ENCODE measurements around the gene ZNF761.
"Not testable (repeated sequence)": the region's sequence is repeated elsewhere in the genome, so short reads cannot be mapped to it uniquely, and the experiment has no call there.

The ZNF761 gene

GRCh38 chr19:53461866-53462265 is 30.1 kb downstream of the ZNF761 start:
- Histone ChIP-seq H3K36me3 (no peaks in the 10 kb centered on the region; the same call in 1 of the 2 replicates), H3K9me3 (ENCODE audit: severe bottlenecking) (peaks cover 9% of the 10 kb centered on the region), H3K27ac (no peak overlapping the region), H3K4me3 (ENCODE audit: low read depth, low read length) (no peak overlapping the region), H3K27me3 (ENCODE audit: insufficient read depth, low read depth, severe bottlenecking) (no peaks in the 10 kb centered on the region)
- TF ChIP-seq CTCF (IDR thresholded peaks at IDR 0.05; ENCODE audit: low read depth, low read length), result no peak
- no peak for DNase-seq

- H3K27ac ChIP-seq, result no peak overlapping the region
- no peak overlapping the region for H3K4me3 ChIP-seq (ENCODE audit: low read depth, low read length)
- TF ChIP-seq CTCF (IDR thresholded peaks at IDR 0.05; ENCODE audit: low read depth, low read length), result no peak
- DNase-seq, result no peak
- peaks cover 3% of the 10 kb centered on the region for H3K9me3 ChIP-seq (ENCODE audit: severe bottlenecking)
- H3K27me3 ChIP-seq (ENCODE audit: insufficient read depth, low read depth, severe bottlenecking), result no peaks in the 10 kb centered on the region
- no peaks in the 10 kb centered on the region; the same call in 1 of the 2 replicates for H3K36me3 ChIP-seq
Observed at GRCh38 chr19:53462861-53463260, 31.1 kb downstream of the ZNF761 start.

- TF ChIP-seq CTCF (IDR thresholded peaks at IDR 0.05; ENCODE audit: low read depth, low read length), result no peak
- Histone ChIP-seq H3K27me3 (ENCODE audit: insufficient read depth, low read depth, severe bottlenecking) (no peaks in the 10 kb centered on the region), H3K27ac (no peak overlapping the region), H3K4me3 (ENCODE audit: low read depth, low read length) (no peak overlapping the region), H3K36me3 (no peaks in the 10 kb centered on the region; the same call in 1 of the 2 replicates), H3K9me3 (ENCODE audit: severe bottlenecking) (peaks cover 3% of the 10 kb centered on the region)
- peak; percentile 18 for DNase-seq
Observed at GRCh38 chr19:53463263-53463662, 31.5 kb downstream of the ZNF761 start.

- Histone ChIP-seq H3K27me3 (ENCODE audit: insufficient read depth, low read depth, severe bottlenecking) (no peaks in the 10 kb centered on the region), H3K36me3 (no peaks in the 10 kb centered on the region), H3K9me3 (ENCODE audit: severe bottlenecking) (no peaks in the 10 kb centered on the region), H3K27ac (no peak overlapping the region), H3K4me3 (ENCODE audit: low read depth, low read length) (peak overlapping the region; percentile 79)
- peak; percentile 20 for DNase-seq
- 0 out of 2 replicates have a peak, but pooled peaks have one; percentile 13 for TF ChIP-seq CTCF (IDR thresholded peaks at IDR 0.05; ENCODE audit: low read depth, low read length)
Observed at GRCh38 chr19:53466726-53467484, 35.1 kb downstream of the ZNF761 start.

- Histone ChIP-seq H3K9me3 (ENCODE audit: severe bottlenecking) (no peaks in the 10 kb centered on the region), H3K36me3 (no peaks in the 10 kb centered on the region), H3K4me3 (ENCODE audit: low read depth, low read length) (peak within 1 kb of the TSS; percentile 79), H3K27ac (peak within 1 kb of the TSS; percentile 84), H3K27me3 (ENCODE audit: insufficient read depth, low read depth, severe bottlenecking) (no peaks in the 10 kb centered on the region)
- TF ChIP-seq CTCF (IDR thresholded peaks at IDR 0.05; ENCODE audit: low read depth, low read length), result no peak
- peak; percentile 95 for DNase-seq
Observed at GRCh38 chr19:53467485-53468262, 35.9 kb downstream of the ZNF761 start, which contains the start of gene ZNF813. Gene ZNF813, plus strand, starts transcription at chr19:53467733. Its CDS starts 16,090 bp downstream, at chr19:53483823.

- H3K9me3 ChIP-seq (ENCODE audit: severe bottlenecking); H3K27me3 ChIP-seq (ENCODE audit: insufficient read depth, low read depth, severe bottlenecking); H3K4me3 ChIP-seq (ENCODE audit: low read depth, low read length); H3K27ac ChIP-seq; DNase-seq; H3K36me3 ChIP-seq: not testable (repeated sequence)
Observed at GRCh38 chr19:53468628-53469027, 36.8 kb downstream of the ZNF761 start.

All from WERI-Rb-1 (cell line).